DND-41 (cell line): ENCODE results near the gene BBS10.

Experiments used
- EZH2 ChIP-seq: IDR thresholded peaks from 3 replicates; pipeline ENCODE4 v1.6.1; 2012; ENCODE audit warnings: borderline replicate concordance, low read depth, mild to moderate bottlenecking, moderate library complexity, low read length, inconsistent platforms; ENCODE audit not compliant: severe bottlenecking
- TF ChIP-seq, protein P1 (sequence below): IDR thresholded peaks from 2 replicates; pipeline ENCODE4 v1.5.1; 2012; ENCODE audit warnings: borderline replicate concordance, low read length, moderate library complexity, mild to moderate bottlenecking; ENCODE audit not compliant: poor library complexity, severe bottlenecking; ENCODE audit errors: extremely low read depth

DNA sequence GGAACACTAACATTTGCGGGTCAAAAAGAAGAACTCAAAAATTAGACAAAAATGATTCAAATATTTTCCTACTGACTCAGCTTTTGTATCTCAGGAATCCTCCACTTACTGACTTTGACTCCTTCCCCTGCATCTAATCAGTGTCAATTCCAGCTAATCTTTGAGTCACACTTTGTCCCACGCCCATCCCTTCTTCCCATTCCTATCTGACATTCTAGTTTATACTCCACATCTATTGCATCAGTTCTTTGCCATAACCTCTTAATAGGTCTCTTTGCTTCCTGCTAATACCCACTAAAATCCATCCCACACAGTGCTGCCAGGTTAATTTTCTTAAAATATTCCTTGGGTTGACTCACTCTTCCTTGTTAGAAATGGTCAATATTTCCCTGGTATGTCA, 19.1 kb downstream of the BBS10 start:
- TF ChIP-seq, protein P1, sequence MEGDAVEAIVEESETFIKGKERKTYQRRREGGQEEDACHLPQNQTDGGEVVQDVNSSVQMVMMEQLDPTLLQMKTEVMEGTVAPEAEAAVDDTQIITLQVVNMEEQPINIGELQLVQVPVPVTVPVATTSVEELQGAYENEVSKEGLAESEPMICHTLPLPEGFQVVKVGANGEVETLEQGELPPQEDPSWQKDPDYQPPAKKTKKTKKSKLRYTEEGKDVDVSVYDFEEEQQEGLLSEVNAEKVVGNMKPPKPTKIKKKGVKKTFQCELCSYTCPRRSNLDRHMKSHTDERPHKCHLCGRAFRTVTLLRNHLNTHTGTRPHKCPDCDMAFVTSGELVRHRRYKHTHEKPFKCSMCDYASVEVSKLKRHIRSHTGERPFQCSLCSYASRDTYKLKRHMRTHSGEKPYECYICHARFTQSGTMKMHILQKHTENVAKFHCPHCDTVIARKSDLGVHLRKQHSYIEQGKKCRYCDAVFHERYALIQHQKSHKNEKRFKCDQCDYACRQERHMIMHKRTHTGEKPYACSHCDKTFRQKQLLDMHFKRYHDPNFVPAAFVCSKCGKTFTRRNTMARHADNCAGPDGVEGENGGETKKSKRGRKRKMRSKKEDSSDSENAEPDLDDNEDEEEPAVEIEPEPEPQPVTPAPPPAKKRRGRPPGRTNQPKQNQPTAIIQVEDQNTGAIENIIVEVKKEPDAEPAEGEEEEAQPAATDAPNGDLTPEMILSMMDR: no peak
- TF ChIP-seq EZH2: no peak
